Activated T-cell treated with anti-CD3 and anti-CD28 coated beads, Interleukin-2, amount 50 U/mL, for 24 hours (primary cell): ENCODE data around the gene KDM4E.
"Not testable (repeated sequence)": the region's sequence is repeated elsewhere in the genome, so short reads cannot be mapped to it uniquely, and the experiment has no call there.

Experiments
- DNase-seq: peaks from one replicate; pipeline ENCODE4 v3.0.0-alpha.2; 2020
- H3K27ac Mint-ChIP-seq: 2 replicates; pipeline ENCODE4 v1.8.0; 2020; ENCODE audit warnings: mild to moderate bottlenecking, mixed read lengths
- H3K27me3 Mint-ChIP-seq: 2 replicates; pipeline ENCODE4 v1.8.0; 2020; ENCODE audit warnings: mixed read lengths
- H3K36me3 Mint-ChIP-seq: 2 replicates; pipeline ENCODE4 v1.8.0; 2020; ENCODE audit warnings: low read depth, mixed read lengths
- H3K4me1 Mint-ChIP-seq: 2 replicates; pipeline ENCODE4 v1.8.0; 2020; ENCODE audit warnings: low read depth, mixed read lengths
- H3K4me3 Mint-ChIP-seq: 2 replicates; pipeline ENCODE4 v1.8.0; 2020; ENCODE audit warnings: mild to moderate bottlenecking, moderate library complexity, mixed read lengths
- H3K9me3 Mint-ChIP-seq: 2 replicates; pipeline ENCODE4 v1.8.0; 2020; ENCODE audit warnings: mixed read lengths

The KDM4E gene

GRCh38 chr11:95024958-95025357, at the start of gene KDM4E:
KDM4E (plus strand) TSS chr11:95025258; CDS start chr11:95025558, 300 bp downstream.
- no peaks in the 10 kb centered on the region for H3K9me3 Mint-ChIP-seq
- H3K36me3 Mint-ChIP-seq = no peaks in the 10 kb centered on the region
- DNase-seq = no peak
- H3K4me1 Mint-ChIP-seq = no peaks in the 10 kb centered on the region
- no peak within 1 kb of the TSS for H3K4me3 Mint-ChIP-seq
- H3K27ac Mint-ChIP-seq = no peak within 1 kb of the TSS
- H3K27me3 Mint-ChIP-seq = no peaks in the 10 kb centered on the region

- Mint-ChIP-seq H3K27me3 (no peaks in the 10 kb centered on the region), H3K27ac (no peak overlapping the region), H3K4me1 (peaks cover 30% of the 10 kb centered on the region), H3K9me3 (no peaks in the 10 kb centered on the region), H3K36me3 (peaks cover 32% of the 10 kb centered on the region), H3K4me3 (no peak overlapping the region)
- DNase-seq = no peak
Observed at GRCh38 chr11:94975599-94975998, 49.5 kb upstream of the KDM4E start.

GRCh38 chr11:94987378-94987777, 37.7 kb upstream of the KDM4E start:
- H3K36me3 Mint-ChIP-seq = no peaks in the 10 kb centered on the region
- no peak overlapping the region for H3K4me3 Mint-ChIP-seq

DNA sequence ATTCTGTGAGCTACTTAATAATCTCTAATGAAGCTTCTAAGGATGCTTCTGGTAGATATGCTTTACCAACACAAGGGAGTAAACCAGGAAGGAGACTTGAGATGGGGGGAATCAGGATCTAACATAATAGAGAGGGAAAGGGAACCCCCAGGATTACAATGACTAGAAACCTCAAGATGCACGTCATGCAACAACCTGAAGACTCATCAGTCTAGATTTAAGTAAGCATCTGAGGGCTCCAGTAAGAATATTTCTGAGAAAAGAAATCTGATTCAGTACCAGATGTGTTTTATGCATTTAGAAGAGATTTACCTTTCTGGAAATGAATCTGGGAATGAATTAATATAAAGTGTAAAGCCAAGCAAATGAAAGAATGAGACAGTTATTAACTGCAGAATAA, 36.3 kb upstream of the KDM4E start:
- Mint-ChIP-seq H3K4me3 (no peak overlapping the region), H3K27me3 (peaks cover 40% of the 10 kb centered on the region), H3K4me1 (peaks cover 1% of the 10 kb centered on the region), H3K9me3 (no peaks in the 10 kb centered on the region), H3K36me3 (no peaks in the 10 kb centered on the region), H3K27ac (no peak overlapping the region)
- no peak for DNase-seq

More at GRCh38 chr11:94987378-94987777, 37.7 kb upstream of the KDM4E start:
- Mint-ChIP-seq H3K27ac (no peak overlapping the region), H3K27me3 (peaks cover 40% of the 10 kb centered on the region), H3K4me1 (peaks cover 1% of the 10 kb centered on the region), H3K9me3 (no peaks in the 10 kb centered on the region)
- no peak for DNase-seq

GRCh38 chr11:94993400-94993943, 31.6 kb upstream of the KDM4E start:
- H3K36me3 Mint-ChIP-seq = peaks cover 1% of the 10 kb centered on the region
- H3K27ac Mint-ChIP-seq = no peak overlapping the region
- peaks cover 1% of the 10 kb centered on the region for H3K4me1 Mint-ChIP-seq
- no peak for DNase-seq
- H3K4me3 Mint-ChIP-seq = no peak overlapping the region
- H3K9me3 Mint-ChIP-seq = no peaks in the 10 kb centered on the region
- peaks cover 20% of the 10 kb centered on the region for H3K27me3 Mint-ChIP-seq

GRCh38 chr11:94997437-94997836, 27.6 kb upstream of the KDM4E start:
- Mint-ChIP-seq H3K9me3 (no peaks in the 10 kb centered on the region), H3K27ac (no peak overlapping the region), H3K36me3 (peaks cover 2% of the 10 kb centered on the region)

DNA sequence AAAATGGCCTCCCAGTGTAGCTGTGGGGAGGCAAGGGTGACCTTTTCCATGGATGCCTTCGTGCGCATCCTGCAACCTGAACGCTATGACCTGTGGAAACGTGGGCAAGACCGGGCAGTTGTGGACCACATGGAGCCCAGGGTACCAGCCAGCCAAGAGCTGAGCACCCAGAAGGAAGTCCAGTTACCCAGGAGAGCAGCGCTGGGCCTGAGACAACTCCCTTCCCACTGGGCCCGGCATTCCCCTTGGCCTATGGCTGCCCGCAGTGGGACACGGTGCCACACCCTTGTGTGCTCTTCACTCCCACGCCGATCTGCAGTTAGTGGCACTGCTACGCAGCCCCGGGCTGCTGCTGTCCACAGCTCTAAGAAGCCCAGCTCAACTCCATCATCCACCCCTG, 26.8 kb upstream of the KDM4E start:
- H3K9me3 Mint-ChIP-seq = no peaks in the 10 kb centered on the region
- DNase-seq = no peak

More at GRCh38 chr11:94997437-94997836, 27.6 kb upstream of the KDM4E start:
- DNase-seq = no peak
- H3K27me3 Mint-ChIP-seq = no peaks in the 10 kb centered on the region
- no peaks in the 10 kb centered on the region for H3K4me1 Mint-ChIP-seq
- no peak overlapping the region for H3K4me3 Mint-ChIP-seq

DNA sequence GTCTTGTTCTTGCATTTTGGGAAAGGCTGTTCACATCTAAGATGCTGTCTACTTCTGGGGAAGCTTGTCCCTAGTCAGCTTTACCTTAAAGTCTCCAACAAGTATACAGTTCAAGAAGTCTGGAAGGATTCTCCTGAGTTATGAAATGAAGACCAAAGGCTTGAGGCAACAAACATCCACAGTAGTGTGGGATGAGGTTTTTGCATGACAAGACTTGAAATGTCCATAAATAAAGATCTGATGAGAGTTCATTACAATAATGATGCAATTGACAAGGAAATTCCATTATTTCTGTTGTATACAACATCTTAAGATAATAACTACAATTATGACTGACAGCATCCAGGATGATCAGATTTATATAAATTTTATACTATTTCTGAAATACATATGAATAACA, 21.3 kb upstream of the KDM4E start:
- Mint-ChIP-seq H3K4me1 (no peaks in the 10 kb centered on the region), H3K27me3 (peaks cover 2% of the 10 kb centered on the region), H3K36me3 (no peaks in the 10 kb centered on the region), H3K27ac (no peak overlapping the region), H3K4me3 (no peak overlapping the region), H3K9me3 (no peaks in the 10 kb centered on the region)
- DNase-seq = no peak

More for the DNA sequence above, 26.8 kb upstream of the KDM4E start:
- Mint-ChIP-seq H3K4me3 (no peak overlapping the region), H3K27ac (no peak overlapping the region), H3K36me3 (peaks cover 2% of the 10 kb centered on the region), H3K4me1 (no peaks in the 10 kb centered on the region), H3K27me3 (peaks cover 2% of the 10 kb centered on the region)

DNA sequence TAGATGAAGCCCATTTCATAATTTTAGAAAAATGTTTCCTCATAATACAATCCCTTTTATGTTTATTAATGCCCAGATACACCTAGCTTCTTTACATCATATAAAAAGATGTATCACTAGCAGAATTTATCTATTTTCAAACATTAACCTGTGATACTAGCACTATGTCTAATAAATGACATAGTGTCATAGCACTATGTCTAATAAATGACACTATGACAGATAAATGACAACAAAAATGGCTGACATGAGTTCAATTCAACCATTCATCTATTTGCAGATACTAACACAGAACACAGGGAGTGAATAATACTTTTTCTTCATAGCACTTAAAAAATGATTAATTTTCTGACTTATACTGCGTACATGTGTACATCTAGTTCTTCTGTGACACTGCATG, 19.4 kb upstream of the KDM4E start:
- no peak for DNase-seq
- no peak overlapping the region for H3K27ac Mint-ChIP-seq
- no peaks in the 10 kb centered on the region for H3K4me1 Mint-ChIP-seq
- H3K36me3 Mint-ChIP-seq = no peaks in the 10 kb centered on the region
- peaks cover 2% of the 10 kb centered on the region for H3K27me3 Mint-ChIP-seq
- no peaks in the 10 kb centered on the region for H3K9me3 Mint-ChIP-seq
- no peak overlapping the region for H3K4me3 Mint-ChIP-seq

DNA sequence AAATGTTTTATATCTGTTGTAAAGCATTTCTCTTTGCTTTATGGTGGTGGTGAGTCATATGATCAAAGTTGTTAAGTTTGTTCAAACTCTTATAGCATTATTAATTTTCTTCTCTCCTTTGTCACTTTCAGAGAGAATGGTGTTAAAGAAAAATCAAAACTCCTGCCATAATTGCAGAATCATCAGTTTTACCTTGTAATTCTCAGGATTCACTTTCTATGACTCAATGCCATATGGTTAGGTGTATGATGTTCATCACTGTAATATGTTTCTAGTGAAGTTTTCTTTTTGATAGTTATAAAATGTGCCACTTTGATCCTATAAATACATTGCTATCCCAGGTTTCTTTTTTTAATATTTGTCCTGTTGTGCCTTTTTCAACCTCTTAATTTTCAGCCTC, 13.7 kb upstream of the KDM4E start:
- H3K36me3 Mint-ChIP-seq = no peaks in the 10 kb centered on the region
- peaks cover 27% of the 10 kb centered on the region for H3K27me3 Mint-ChIP-seq
- H3K4me3 Mint-ChIP-seq = no peak overlapping the region
- H3K4me1 Mint-ChIP-seq = no peaks in the 10 kb centered on the region
- no peak for DNase-seq
- H3K9me3 Mint-ChIP-seq = no peaks in the 10 kb centered on the region
- no peak overlapping the region for H3K27ac Mint-ChIP-seq

GRCh38 chr11:95014184-95014821, 10.8 kb upstream of the KDM4E start:
- peaks cover 27% of the 10 kb centered on the region for H3K27me3 Mint-ChIP-seq
- no peak overlapping the region for H3K27ac Mint-ChIP-seq
- no peaks in the 10 kb centered on the region for H3K9me3 Mint-ChIP-seq
- no peaks in the 10 kb centered on the region for H3K4me1 Mint-ChIP-seq
- H3K36me3 Mint-ChIP-seq = no peaks in the 10 kb centered on the region
- no peak overlapping the region for H3K4me3 Mint-ChIP-seq
- DNase-seq = no peak

DNA sequence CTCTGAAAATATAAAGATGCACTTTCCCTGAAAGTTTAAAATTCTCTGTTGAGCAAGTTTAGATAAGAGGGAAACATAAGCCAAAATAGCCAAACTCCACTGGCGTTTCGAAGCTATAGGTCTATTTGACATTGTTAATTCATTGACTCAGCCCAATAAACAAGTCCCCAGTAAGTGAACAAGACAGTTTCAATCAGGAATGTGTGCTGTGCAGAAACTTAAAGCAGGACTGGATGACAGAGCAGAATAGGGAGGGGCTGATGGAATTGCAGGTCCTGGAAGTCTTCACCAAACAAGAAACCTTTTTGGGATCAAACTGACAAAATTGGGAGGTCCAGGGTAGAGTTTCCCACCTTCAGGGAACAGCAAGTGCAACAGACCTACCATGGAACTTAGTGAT, 8.9 kb upstream of the KDM4E start:
- no peak overlapping the region for H3K27ac Mint-ChIP-seq
- no peak for DNase-seq
- H3K4me1 Mint-ChIP-seq = no peaks in the 10 kb centered on the region
- H3K36me3 Mint-ChIP-seq = no peaks in the 10 kb centered on the region
- peaks cover 22% of the 10 kb centered on the region for H3K27me3 Mint-ChIP-seq
- no peak overlapping the region for H3K4me3 Mint-ChIP-seq
- H3K9me3 Mint-ChIP-seq = no peaks in the 10 kb centered on the region

GRCh38 chr11:95021468-95021867, 3.6 kb upstream of the KDM4E start:
- H3K9me3 Mint-ChIP-seq, H3K36me3 Mint-ChIP-seq, DNase-seq: not testable (repeated sequence)

DNA sequence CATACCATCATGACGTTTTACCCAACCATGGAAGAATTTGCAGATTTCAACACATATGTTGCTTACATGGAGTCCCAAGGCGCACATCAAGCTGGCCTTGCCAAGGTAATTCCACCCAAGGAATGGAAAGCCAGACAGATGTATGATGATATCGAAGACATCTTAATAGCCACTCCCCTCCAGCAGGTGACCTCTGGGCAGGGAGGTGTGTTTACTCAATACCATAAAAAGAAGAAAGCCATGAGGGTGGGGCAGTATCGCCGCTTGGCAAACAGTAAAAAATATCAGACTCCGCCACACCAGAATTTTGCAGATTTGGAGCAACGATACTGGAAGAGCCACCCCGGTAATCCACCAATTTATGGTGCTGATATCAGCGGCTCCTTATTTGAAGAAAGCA, 536 bp downstream of the KDM4E start:
- DNase-seq, H3K4me1 Mint-ChIP-seq, H3K36me3 Mint-ChIP-seq, H3K9me3 Mint-ChIP-seq, H3K27me3 Mint-ChIP-seq, H3K27ac Mint-ChIP-seq, H3K4me3 Mint-ChIP-seq: not testable (repeated sequence)

More at GRCh38 chr11:95021468-95021867, 3.6 kb upstream of the KDM4E start:
- not testable (repeated sequence) for H3K27me3 Mint-ChIP-seq, H3K27ac Mint-ChIP-seq, H3K4me3 Mint-ChIP-seq, H3K4me1 Mint-ChIP-seq

DNA sequence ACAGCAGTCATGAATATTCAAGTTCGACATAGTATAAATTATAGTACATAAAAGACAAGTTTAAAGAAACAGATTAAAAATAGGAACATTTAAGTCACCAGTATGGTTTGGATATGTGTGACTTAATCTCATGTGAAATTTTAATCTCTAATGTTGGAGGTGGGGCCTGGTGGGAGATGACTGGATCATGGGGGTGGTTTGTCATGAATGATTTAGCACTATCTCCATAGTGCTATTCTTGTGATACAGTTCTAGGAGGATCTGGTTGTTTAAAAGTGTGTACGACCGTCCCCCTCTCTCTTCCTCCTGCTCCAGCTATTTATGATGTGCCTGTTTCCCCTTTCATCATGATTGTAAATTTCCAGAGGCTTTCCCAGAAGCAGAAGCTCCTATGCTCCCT, 3.3 kb downstream of the KDM4E start:
- H3K4me3 Mint-ChIP-seq = no peak overlapping the region
- H3K36me3 Mint-ChIP-seq = no peaks in the 10 kb centered on the region
- no peak overlapping the region for H3K27ac Mint-ChIP-seq
- H3K9me3 Mint-ChIP-seq = no peaks in the 10 kb centered on the region
- no peaks in the 10 kb centered on the region for H3K27me3 Mint-ChIP-seq
- no peaks in the 10 kb centered on the region for H3K4me1 Mint-ChIP-seq
- no peak for DNase-seq
